ENCODE results near the gene PCDH19. TPM values are rescaled to one million over a fixed set of nuclear protein-coding genes. Genes with fewer than 3 reads are reported as not detected.

Gene PCDH19, protein sequence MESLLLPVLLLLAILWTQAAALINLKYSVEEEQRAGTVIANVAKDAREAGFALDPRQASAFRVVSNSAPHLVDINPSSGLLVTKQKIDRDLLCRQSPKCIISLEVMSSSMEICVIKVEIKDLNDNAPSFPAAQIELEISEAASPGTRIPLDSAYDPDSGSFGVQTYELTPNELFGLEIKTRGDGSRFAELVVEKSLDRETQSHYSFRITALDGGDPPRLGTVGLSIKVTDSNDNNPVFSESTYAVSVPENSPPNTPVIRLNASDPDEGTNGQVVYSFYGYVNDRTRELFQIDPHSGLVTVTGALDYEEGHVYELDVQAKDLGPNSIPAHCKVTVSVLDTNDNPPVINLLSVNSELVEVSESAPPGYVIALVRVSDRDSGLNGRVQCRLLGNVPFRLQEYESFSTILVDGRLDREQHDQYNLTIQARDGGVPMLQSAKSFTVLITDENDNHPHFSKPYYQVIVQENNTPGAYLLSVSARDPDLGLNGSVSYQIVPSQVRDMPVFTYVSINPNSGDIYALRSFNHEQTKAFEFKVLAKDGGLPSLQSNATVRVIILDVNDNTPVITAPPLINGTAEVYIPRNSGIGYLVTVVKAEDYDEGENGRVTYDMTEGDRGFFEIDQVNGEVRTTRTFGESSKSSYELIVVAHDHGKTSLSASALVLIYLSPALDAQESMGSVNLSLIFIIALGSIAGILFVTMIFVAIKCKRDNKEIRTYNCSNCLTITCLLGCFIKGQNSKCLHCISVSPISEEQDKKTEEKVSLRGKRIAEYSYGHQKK (N-terminal part only)
- total RNA-seq (2021; ENCODE audit: unreplicated experiment) (0.08 TPM), Bru-seq, nascent RNA (percentile 10 among the genes with signal in this experiment), BruChase-seq, experiment 1, labeled RNA remaining after a 2-hour chase (percentile 7 among the genes with signal in this experiment), BruChase-seq, experiment 2, labeled RNA remaining after a 6-hour chase (percentile 13 among the genes with signal in this experiment)
- polyA plus RNA-seq (2012; ENCODE audit: insufficient read length), result 0.05 TPM
- long read RNA-seq, full-length matches to known transcripts, result 1 of 1 reads
- long read RNA-seq, partial matches to known transcripts, result 0 of 1 reads
- long read RNA-seq, other reads (novel, unspliced or antisense), result 0 of 1 reads

DNA sequence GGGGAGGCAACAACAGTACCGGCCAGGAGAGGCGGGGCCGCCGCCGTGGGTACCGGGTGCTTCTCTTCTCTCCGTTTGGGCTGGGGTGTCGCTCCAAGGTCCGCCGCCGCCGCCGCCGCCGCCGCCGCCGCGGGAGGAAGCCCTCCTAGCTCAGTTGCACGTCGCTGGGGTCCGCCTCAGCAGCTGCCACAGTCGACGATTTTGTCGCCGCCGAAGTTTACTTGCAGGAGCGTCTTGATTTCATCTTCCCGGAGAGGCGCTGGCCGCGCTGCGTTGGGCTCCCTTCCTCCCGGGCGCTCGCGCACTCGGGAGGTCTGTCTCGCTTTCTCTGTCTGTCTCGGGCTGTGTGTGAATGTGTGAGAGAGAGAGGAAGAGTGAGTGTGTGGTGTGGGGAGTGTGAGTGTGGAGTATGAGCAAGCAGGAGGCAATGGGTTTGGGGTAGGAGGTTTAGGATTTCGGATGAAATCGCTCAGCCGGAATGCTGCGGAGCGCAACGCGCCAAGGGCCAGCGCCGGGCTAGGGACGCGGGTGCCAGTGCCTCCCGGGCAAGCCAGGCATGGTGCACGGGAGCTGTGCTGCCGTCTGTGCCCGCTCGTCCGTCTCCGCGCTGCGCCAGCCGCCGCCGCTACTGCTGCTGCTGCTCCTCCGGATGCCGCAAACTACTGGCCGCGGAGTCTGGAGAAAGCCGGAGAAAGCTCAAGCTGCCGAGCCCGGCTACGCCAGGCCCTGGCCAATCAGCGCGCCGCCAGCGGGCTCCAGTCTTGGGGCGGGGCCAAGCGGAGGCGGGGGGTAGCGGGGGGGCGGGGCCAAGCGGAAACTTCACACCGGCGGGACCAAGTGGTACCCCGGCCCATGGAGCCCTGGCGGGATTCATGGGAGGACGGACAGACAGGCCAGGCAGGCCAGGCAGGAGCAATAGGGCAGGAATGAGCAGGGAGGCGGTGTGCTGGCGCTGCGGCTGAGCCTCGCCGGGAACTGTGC is at the start of gene PCDH19:
Gene PCDH19 (minus strand): TSS at position 664 of the 981 bp plus-strand sequence. CDS start 1,676 bp downstream, outside the sequence.
- no peak for DNase-seq (ENCODE audit: low read depth, low spot score)
- TF ChIP-seq POLR2AphosphoS5 (IDR thresholded peaks at IDR 0.05; ENCODE audit: low read depth, low read length) (no peak), TCF7L2 (IDR thresholded peaks at IDR 0.05; ENCODE audit: low read depth, low read length) (no peak), SIN3A (IDR thresholded peaks at IDR 0.05; ENCODE audit: borderline replicate concordance, insufficient read depth, low read depth, low read length) (no peak)
- TF ChIP-seq, protein P1, sequence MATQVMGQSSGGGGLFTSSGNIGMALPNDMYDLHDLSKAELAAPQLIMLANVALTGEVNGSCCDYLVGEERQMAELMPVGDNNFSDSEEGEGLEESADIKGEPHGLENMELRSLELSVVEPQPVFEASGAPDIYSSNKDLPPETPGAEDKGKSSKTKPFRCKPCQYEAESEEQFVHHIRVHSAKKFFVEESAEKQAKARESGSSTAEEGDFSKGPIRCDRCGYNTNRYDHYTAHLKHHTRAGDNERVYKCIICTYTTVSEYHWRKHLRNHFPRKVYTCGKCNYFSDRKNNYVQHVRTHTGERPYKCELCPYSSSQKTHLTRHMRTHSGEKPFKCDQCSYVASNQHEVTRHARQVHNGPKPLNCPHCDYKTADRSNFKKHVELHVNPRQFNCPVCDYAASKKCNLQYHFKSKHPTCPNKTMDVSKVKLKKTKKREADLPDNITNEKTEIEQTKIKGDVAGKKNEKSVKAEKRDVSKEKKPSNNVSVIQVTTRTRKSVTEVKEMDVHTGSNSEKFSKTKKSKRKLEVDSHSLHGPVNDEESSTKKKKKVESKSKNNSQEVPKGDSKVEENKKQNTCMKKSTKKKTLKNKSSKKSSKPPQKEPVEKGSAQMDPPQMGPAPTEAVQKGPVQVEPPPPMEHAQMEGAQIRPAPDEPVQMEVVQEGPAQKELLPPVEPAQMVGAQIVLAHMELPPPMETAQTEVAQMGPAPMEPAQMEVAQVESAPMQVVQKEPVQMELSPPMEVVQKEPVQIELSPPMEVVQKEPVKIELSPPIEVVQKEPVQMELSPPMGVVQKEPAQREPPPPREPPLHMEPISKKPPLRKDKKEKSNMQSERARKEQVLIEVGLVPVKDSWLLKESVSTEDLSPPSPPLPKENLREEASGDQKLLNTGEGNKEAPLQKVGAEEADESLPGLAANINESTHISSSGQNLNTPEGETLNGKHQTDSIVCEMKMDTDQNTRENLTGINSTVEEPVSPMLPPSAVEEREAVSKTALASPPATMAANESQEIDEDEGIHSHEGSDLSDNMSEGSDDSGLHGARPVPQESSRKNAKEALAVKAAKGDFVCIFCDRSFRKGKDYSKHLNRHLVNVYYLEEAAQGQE (IDR thresholded peaks at IDR 0.05; ENCODE audit: insufficient read depth in 1 of 2, low read depth in 2 of 2, low read length in 1 of 2), result no peak
- TF ChIP-seq, protein P2, sequence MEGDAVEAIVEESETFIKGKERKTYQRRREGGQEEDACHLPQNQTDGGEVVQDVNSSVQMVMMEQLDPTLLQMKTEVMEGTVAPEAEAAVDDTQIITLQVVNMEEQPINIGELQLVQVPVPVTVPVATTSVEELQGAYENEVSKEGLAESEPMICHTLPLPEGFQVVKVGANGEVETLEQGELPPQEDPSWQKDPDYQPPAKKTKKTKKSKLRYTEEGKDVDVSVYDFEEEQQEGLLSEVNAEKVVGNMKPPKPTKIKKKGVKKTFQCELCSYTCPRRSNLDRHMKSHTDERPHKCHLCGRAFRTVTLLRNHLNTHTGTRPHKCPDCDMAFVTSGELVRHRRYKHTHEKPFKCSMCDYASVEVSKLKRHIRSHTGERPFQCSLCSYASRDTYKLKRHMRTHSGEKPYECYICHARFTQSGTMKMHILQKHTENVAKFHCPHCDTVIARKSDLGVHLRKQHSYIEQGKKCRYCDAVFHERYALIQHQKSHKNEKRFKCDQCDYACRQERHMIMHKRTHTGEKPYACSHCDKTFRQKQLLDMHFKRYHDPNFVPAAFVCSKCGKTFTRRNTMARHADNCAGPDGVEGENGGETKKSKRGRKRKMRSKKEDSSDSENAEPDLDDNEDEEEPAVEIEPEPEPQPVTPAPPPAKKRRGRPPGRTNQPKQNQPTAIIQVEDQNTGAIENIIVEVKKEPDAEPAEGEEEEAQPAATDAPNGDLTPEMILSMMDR (IDR thresholded peaks at IDR 0.05), result no peak
- peak within 1 kb of the TSS; percentile 16 to 40 for H3K4me3 ChIP-seq (ENCODE audit: low read depth in 2 of 2, low read length in 2 of 2)
- ATAC-seq, result peak; percentile 79
- H3K4me1 ChIP-seq (ENCODE audit: control insufficient read depth, insufficient read depth, low read length), result no peaks in the 10 kb centered on the region
- intact Hi-C loops (cut with micrococcal nuclease; ENCODE audit: unreplicated experiment), result loop anchor here (5.0 to 10.0 kb wide), 2 partner anchors 43 to 1105 kb away; no protein-coding TSS in a partner anchor
- BruUV-seq (replicated peaks), result no TSS peak
- no peak within 1 kb of the TSS for H3K27ac ChIP-seq (ENCODE audit: low read length)
- ChIA-PET CTCF (no interaction called here), POLR2A (interaction anchor here (0.7 kb wide), 1 partner anchor 14 kb away, joined by 3 read pairs; no protein-coding TSS in a partner anchor)
- H3K36me3 ChIP-seq (ENCODE audit: control insufficient read depth, insufficient read depth, low read length), result no peaks in the 10 kb centered on the region
- in situ Hi-C loops (cut with HindIII; ENCODE audit: low pct_unique_long_range_greater_than_20kb, low sequenced_read_pairs), result no loop called here
- no peaks in the 10 kb centered on the region for H3K9me3 ChIP-seq (ENCODE audit: control insufficient read depth, insufficient read depth, low read depth, low read length)
- H3K27me3 ChIP-seq (ENCODE audit: control insufficient read depth, insufficient read depth, low read length), result peaks cover 13% of the 10 kb centered on the region; the same call in 1 of the 2 replicates

All from Panc1 (cell line).